ENCODE results near the gene RAB34.

The RAB34 gene

DNA sequence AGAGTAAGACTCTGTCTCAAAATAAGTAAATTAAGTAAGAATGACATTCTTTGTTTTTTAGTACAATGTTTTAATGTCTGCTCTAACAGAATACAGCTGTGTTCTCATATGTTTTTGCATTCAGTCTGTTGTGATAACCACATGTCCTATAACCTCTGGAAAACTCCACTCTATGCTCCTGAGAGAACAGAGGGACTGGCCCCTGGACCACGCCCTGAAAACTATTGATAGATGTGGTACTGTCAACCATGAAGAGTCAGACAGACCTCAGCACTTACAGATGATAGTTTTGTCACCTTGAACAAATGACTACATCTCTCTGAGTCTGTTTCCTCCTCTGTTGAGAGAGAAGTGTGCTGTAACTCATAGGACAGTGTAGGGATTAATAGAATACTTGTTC is 47.8 kb downstream of the RAB34 start:
- TF ChIP-seq EZH2phosphoT487 (IDR thresholded peaks at IDR 0.05; ENCODE audit: borderline replicate concordance) (no peak), CTCF (conservative IDR thresholded peaks at IDR 0.05; ENCODE audit: low read length) (no peak)
- Histone ChIP-seq H3K9me2 (replicated peaks; ENCODE audit: low read depth, low read length) (no peaks in the 10 kb centered on the region), H3F3A (ENCODE audit: low read depth) (no peaks in the 10 kb centered on the region), H3K4me3 (ENCODE audit: low read length, poor library complexity, severe bottlenecking) (no peak overlapping the region), H3K36me3 (ENCODE audit: insufficient read depth, low read length) (peaks cover 41% of the 10 kb centered on the region), H3K4me2 (ENCODE audit: low read depth, low read length, poor library complexity, severe bottlenecking) (no peak overlapping the region), H3K4me1 (ENCODE audit: insufficient read depth, low read length, poor library complexity, severe bottlenecking) (peaks cover 12% of the 10 kb centered on the region), H3K9me3 (ENCODE audit: insufficient read depth, low read depth, low read length) (no peaks in the 10 kb centered on the region), H2AFZ (ENCODE audit: low read length) (no peak overlapping the region), H3K27me3 (ENCODE audit: insufficient read depth, low read length, poor library complexity, severe bottlenecking) (no peaks in the 10 kb centered on the region), H4K20me1 (ENCODE audit: insufficient read depth, low read length, poor library complexity, severe bottlenecking) (peaks cover 31% of the 10 kb centered on the region), H3K9ac (ENCODE audit: low read depth, low read length, poor library complexity, severe bottlenecking) (no peak overlapping the region), H3K79me2 (ENCODE audit: insufficient read depth, low read length) (peaks cover 42% of the 10 kb centered on the region)

DNA sequence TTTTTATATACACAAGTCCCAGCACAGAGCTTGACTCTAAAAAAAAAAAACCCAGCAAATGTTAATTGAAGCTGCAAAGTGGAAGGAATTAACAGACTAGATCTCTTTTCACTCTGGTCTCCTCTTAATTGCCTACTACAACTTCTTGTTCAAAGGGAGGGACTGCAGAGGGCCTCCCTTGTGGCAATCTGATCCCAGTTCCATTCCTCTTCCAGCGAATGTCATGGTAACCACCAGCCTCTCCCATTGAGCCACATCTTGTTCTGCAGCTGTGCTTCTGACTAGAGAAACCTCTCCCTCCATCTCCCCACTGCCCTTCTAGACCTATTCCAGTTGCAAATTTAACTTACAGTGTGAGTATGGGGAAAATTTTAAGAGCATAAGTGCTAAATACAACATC is 49.8 kb downstream of the RAB34 start:
- Histone ChIP-seq H3F3A (ENCODE audit: low read depth) (no peaks in the 10 kb centered on the region), H3K9me2 (replicated peaks; ENCODE audit: low read depth, low read length) (no peaks in the 10 kb centered on the region), H3K9ac (ENCODE audit: low read depth, low read length, poor library complexity, severe bottlenecking) (peak overlapping the region; percentile 11), H3K4me1 (ENCODE audit: insufficient read depth, low read length, poor library complexity, severe bottlenecking) (peaks cover 31% of the 10 kb centered on the region), H3K4me3 (ENCODE audit: low read length, poor library complexity, severe bottlenecking) (no peak overlapping the region), H3K4me2 (ENCODE audit: low read depth, low read length, poor library complexity, severe bottlenecking) (no peak overlapping the region), H3K36me3 (ENCODE audit: insufficient read depth, low read length) (peaks cover 20% of the 10 kb centered on the region; the same call in 1 of the 2 replicates), H3K9me3 (ENCODE audit: insufficient read depth, low read depth, low read length) (no peaks in the 10 kb centered on the region), H3K27me3 (ENCODE audit: insufficient read depth, low read length, poor library complexity, severe bottlenecking) (no peaks in the 10 kb centered on the region), H3K79me2 (ENCODE audit: insufficient read depth, low read length) (peaks cover 62% of the 10 kb centered on the region), H2AFZ (ENCODE audit: low read length) (no peak overlapping the region), H4K20me1 (ENCODE audit: insufficient read depth, low read length, poor library complexity, severe bottlenecking) (peaks cover 49% of the 10 kb centered on the region)
- TF ChIP-seq EZH2phosphoT487 (IDR thresholded peaks at IDR 0.05; ENCODE audit: borderline replicate concordance) (no peak), CTCF (conservative IDR thresholded peaks at IDR 0.05; ENCODE audit: low read length) (no peak)

DNA sequence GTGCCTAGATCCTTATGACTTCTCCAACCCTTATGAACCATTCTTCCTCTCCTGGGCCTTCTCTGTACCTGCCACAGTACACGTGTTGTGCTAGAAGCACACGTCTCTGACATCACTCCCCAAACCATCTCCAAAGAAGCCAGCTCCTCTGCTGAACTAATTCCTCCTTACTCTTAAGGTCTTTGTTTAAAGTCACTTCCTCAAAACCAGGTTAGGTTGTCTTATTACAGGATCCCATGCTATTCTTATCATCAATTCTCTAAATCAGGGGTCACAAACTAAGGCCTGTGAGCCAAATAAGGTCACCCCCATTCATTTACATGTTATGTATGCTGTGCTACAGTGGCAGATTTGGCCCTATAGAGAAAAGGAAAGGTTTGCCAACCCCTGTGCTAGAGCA is 51.7 kb downstream of the RAB34 start:
- no peaks in the 10 kb centered on the region for H3K9me2 ChIP-seq (replicated peaks; ENCODE audit: low read depth, low read length)
- peak overlapping the region; percentile 12 for H3K4me3 ChIP-seq (ENCODE audit: low read length, poor library complexity, severe bottlenecking)
- no peak overlapping the region for H2AFZ ChIP-seq (ENCODE audit: low read length)
- H3K27me3 ChIP-seq (ENCODE audit: insufficient read depth, low read length, poor library complexity, severe bottlenecking) = no peaks in the 10 kb centered on the region
- TF ChIP-seq EZH2phosphoT487 (IDR thresholded peaks at IDR 0.05; ENCODE audit: borderline replicate concordance) (no peak), CTCF (conservative IDR thresholded peaks at IDR 0.05; ENCODE audit: low read length) (no peak)
- H4K20me1 ChIP-seq (ENCODE audit: insufficient read depth, low read length, poor library complexity, severe bottlenecking) = peaks cover 59% of the 10 kb centered on the region
- H3K4me2 ChIP-seq (ENCODE audit: low read depth, low read length, poor library complexity, severe bottlenecking) = peak overlapping the region; percentile 97
- no peaks in the 10 kb centered on the region for H3F3A ChIP-seq (ENCODE audit: low read depth)
- peak overlapping the region; percentile 29 for H3K9ac ChIP-seq (ENCODE audit: low read depth, low read length, poor library complexity, severe bottlenecking)
- no peaks in the 10 kb centered on the region for H3K9me3 ChIP-seq (ENCODE audit: insufficient read depth, low read depth, low read length)
- peaks cover 41% of the 10 kb centered on the region for H3K4me1 ChIP-seq (ENCODE audit: insufficient read depth, low read length, poor library complexity, severe bottlenecking)
- peaks cover 4% of the 10 kb centered on the region; the same call in 1 of the 2 replicates for H3K36me3 ChIP-seq (ENCODE audit: insufficient read depth, low read length)
- peaks cover 80% of the 10 kb centered on the region for H3K79me2 ChIP-seq (ENCODE audit: insufficient read depth, low read length)
